Common myeloid progenitor, CD34-positive (primary cell): ENCODE measurements around the gene TANGO2.
A peak's percentile ranks its signal among the peaks of the same experiment; 100 is the strongest.

Experiments used
- CTCF ChIA-PET: fragments of 350-600 bp; sonication (Branson Sonifier 250); formaldehyde crosslinking; loops from one replicate; lab custom pipeline; 2021; ENCODE audit warnings: antibody characterized with exemption; lab: Charles Lee
- POLR2A ChIA-PET: fragments of 350-600 bp; sonication (Branson Sonifier 250); formaldehyde crosslinking; loops from one replicate; lab custom pipeline; 2021; ENCODE audit warnings: antibody characterized with exemption; lab: Charles Lee
- DNase-seq, 3 donors: peaks; one replicate each; pipeline versions ENCODE4 v3.0.0 to v3.0.0-alpha.2; 2013
- H3K27ac ChIP-seq, 2 experiments: 1 replicate in 1 of 2; 2 replicates in 1 of 2; pipeline ENCODE4 v1.7.0; 2013; ENCODE audit warnings: inconsistent platforms in 2 of 2, low read length in 2 of 2, mild to moderate bottlenecking in 2 of 2, low read depth in 1 of 2, moderate library complexity in 1 of 2; ENCODE audit not compliant: severe bottlenecking in 2 of 2, insufficient read depth in 1 of 2, poor library complexity in 1 of 2
- H3K27me3 ChIP-seq, 5 experiments: replicated peaks in 2 of 5; 1 replicate in 3 of 5; 2 replicates in 2 of 5; pipeline versions ENCODE4 v1.6.1 to v1.7.0; 2013; ENCODE audit warnings: low read length in 4 of 5, mild to moderate bottlenecking in 2 of 5, moderate library complexity in 2 of 5, inconsistent platforms in 1 of 5; ENCODE audit not compliant: insufficient read depth in 5 of 5, control insufficient read depth in 4 of 5
- H3K36me3 ChIP-seq, 4 experiments: 1 replicate in 2 of 4; 2 replicates in 2 of 4; pipeline versions ENCODE4 v1.6.1 to v1.7.0; 2013; ENCODE audit warnings: low read length in 3 of 4, control low read depth in 1 of 4, mild to moderate bottlenecking in 1 of 4; ENCODE audit not compliant: control insufficient read depth in 4 of 4, insufficient read depth in 4 of 4
- H3K4me1 ChIP-seq, 4 experiments: 1 replicate in 3 of 4; 2 replicates in 1 of 4; pipeline versions ENCODE4 v1.6.1 to v1.7.1; 2013; ENCODE audit warnings: low read length in 3 of 4, mild to moderate bottlenecking in 3 of 4, control low read depth in 1 of 4, inconsistent platforms in 1 of 4, moderate library complexity in 1 of 4; ENCODE audit not compliant: control insufficient read depth in 4 of 4, insufficient read depth in 4 of 4; ENCODE audit errors: control extremely low read depth in 1 of 4
- H3K4me3 ChIP-seq, 7 experiments: 1 replicate in 4 of 7; 2 replicates in 3 of 7; pipeline versions ENCODE4 v1.5.1 to v1.7.0; 2013; ENCODE audit warnings: mild to moderate bottlenecking in 7 of 7, low read length in 6 of 7, moderate library complexity in 6 of 7, inconsistent platforms in 2 of 7, low read depth in 2 of 7, control low read depth in 1 of 7; ENCODE audit not compliant: insufficient read depth in 4 of 7, control insufficient read depth in 1 of 7; ENCODE audit errors: extremely low read depth in 1 of 7
- H3K9me3 ChIP-seq, 5 experiments: 1 replicate in 4 of 5; 2 replicates in 1 of 5; pipeline versions ENCODE4 v1.6.1 to v1.7.1; 2013; ENCODE audit warnings: low read length in 4 of 5, mild to moderate bottlenecking in 2 of 5, inconsistent platforms in 1 of 5, low read depth in 1 of 5, moderate library complexity in 1 of 5; ENCODE audit not compliant: control insufficient read depth in 4 of 5, insufficient read depth in 2 of 5; ENCODE audit errors: control extremely low read depth in 1 of 5
- WGBS: methylation state at CpG from one replicate; pipeline ENCODE4 v1.1.5; 2013; ENCODE audit not compliant: insufficient coverage; 5-methylcytosine and 5-hydroxymethylcytosine counted together

Gene TANGO2

DNA sequence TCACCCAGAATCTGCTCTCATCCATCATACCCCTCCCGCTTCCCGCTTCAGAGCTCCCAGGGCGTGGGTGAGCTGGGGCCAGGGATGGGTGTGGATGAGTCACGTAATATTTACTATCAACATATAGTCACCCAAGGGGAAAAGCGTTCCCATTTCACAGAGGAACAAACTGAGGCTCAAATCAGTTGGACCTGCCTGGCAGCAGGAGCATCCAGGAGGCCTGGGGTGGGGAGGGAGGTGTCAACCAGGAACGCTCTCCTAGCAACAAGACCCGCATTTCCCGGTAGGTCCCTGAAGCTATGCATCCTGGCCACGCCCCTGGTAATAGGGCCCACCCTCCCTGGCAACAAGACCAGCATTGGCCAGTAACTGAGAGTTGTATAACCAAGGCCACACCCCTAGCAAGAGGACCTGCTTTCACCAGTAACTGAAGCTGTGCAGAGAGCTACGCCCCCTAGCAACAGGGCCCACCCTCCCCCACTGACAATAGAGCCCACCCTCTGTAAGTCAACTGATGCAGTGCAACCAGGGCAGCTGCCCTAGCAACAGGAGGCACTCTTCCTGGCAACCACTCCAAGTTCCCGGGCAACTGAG, 46.5 kb upstream of the TANGO2 start:
- Histone ChIP-seq H3K27ac (peak overlapping the region; percentile 77 to 85), H3K27me3 (no peaks in the 10 kb centered on the region), H3K4me1 (peaks cover 0 to 63% (median 50%) of the 10 kb centered on the region in 4 experiments), H3K36me3 (peaks cover under 1 to 45% (median 14%) of the 10 kb centered on the region in 4 experiments), H3K9me3 (no peaks in the 10 kb centered on the region), H3K4me3 (peak overlapping the region in 1 of 7 experiments; percentile 39)
- ChIA-PET CTCF (interaction anchor here (1.4 to 15.9 kb wide), 6 partner anchors 11 to 50 kb away, joined by 3 to 384 read pairs (median 8); no protein-coding TSS in a partner anchor), POLR2A (interaction anchor here (0.8 to 1.9 kb wide), 4 partner anchors 27 to 44 kb away, joined by 3 to 8 read pairs (median 3); no protein-coding TSS in a partner anchor)
- WGBS: 24% methylated on average over 6 of the region's 11 CpGs
- peak; percentile 85 to 96 (median 94) for DNase-seq

DNA sequence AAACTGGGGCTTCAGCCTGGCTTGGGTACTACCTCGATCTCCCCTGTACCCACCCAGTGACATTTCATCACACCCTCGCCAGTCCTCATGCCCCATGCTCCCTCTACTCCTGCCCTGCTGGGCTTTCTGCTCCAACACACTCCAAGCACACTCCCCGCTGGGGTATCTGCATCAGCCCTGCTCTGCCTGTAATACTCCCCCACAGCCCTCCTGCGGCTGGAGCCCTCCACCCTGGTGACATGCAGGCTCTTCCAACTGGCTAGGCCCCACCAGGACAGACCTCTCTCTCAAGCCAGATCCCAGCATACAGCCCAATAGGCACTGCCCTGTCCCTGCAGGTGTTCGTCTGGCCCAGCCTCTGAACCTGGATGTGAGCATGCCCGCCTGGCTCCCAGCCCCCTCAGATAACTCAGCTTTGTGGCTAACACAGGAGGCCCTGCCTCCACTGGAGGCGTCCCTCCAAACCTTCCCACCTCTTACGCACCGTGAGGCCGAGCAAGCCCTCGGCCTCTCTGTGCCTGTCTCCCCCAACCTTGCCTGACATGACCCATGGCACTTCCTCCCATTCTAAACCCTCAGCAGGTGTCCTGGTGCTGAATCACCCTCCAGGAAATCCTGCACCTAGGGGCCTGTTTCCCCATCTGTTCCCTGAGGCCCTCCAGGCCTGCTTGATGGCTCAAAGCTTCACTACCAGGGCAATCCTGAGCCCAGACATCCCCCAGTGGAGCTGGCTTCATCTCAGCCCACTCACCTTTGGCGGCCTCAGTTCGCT, 45.8 kb upstream of the TANGO2 start:
- Histone ChIP-seq H3K36me3 (peaks cover 0 to 46% (median 13%) of the 10 kb centered on the region in 4 experiments), H3K4me1 (peaks cover 0 to 63% (median 50%) of the 10 kb centered on the region in 4 experiments), H3K9me3 (no peaks in the 10 kb centered on the region), H3K27me3 (no peaks in the 10 kb centered on the region), H3K27ac (peak overlapping the region; percentile 77 to 85), H3K4me3 (peak overlapping the region in 4 of 7 experiments; percentile 2 to 39 (median 32))
- ChIA-PET CTCF (interaction anchor here (1.2 to 15.9 kb wide), 7 partner anchors 10 to 49 kb away, joined by 3 to 384 read pairs (median 6); no protein-coding TSS in a partner anchor), POLR2A (interaction anchor here (0.6 to 1.9 kb wide), 6 partner anchors 11 to 43 kb away, joined by 3 to 8 read pairs (median 3); no protein-coding TSS in a partner anchor)
- 17% methylated on average over 11 of the region's 13 CpGs for WGBS
- peak; percentile 85 to 97 (median 96) for DNase-seq

DNA sequence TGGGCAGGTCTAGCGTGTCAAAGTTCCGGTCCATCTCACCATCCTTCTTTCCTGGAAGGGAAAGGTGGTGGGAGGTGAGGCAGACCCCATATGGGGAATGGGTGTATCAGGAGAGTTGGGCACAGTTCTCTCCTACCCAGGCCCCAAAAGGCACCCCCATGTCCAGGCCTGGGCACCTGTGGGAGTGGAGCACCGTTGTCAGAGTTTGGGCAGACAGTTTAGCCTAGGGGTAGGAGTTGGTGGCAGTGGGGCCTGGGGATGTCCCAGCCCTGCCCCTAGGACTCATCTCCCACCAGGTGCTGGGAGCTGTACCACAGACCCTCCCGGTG, 45.2 kb upstream of the TANGO2 start:
- H3K27ac ChIP-seq: peak overlapping the region; percentile 53 to 85
- H3K4me1 ChIP-seq: peaks cover 0 to 61% (median 49%) of the 10 kb centered on the region in 4 experiments
- no peak for DNase-seq
- POLR2A ChIA-PET: interaction anchor here (0.6 to 1.9 kb wide), 4 partner anchors 11 to 38 kb away, joined by 3 to 8 read pairs (median 4); no protein-coding TSS in a partner anchor
- 44% methylated on average over 3 of the region's 4 CpGs for WGBS
- peak overlapping the region in 2 of 7 experiments; percentile 26 to 34 for H3K4me3 ChIP-seq
- CTCF ChIA-PET: interaction anchor here (1.2 to 15.9 kb wide), 7 partner anchors 10 to 49 kb away, joined by 3 to 384 read pairs (median 6); no protein-coding TSS in a partner anchor
- no peaks in the 10 kb centered on the region for H3K27me3 ChIP-seq
- no peaks in the 10 kb centered on the region for H3K9me3 ChIP-seq
- H3K36me3 ChIP-seq: peaks cover 0 to 49% (median 14%) of the 10 kb centered on the region in 4 experiments

DNA sequence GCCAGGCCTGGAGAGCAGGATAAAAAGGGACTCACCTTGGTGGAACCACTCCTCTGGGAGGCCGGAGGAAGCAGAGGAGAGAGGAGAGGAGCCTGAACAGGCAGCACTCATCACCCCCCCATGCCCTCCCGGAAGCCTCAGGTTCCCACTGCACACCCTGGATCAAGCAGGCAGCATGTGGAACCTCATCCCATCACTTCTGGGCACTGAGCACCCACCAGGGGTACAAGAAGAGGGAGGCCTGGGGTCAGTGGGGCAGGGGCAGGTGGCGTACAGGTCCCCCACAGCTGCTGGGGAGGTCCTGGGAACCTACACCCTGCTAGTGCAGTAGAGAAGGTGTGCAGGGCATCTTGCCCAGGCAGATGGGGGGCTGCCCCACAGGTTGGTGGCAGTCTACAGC, 44.2 kb upstream of the TANGO2 start:
- peaks cover 0 to 52% (median 10%) of the 10 kb centered on the region in 4 experiments for H3K36me3 ChIP-seq
- 100% methylated on average over 1 of the region's 3 CpGs for WGBS
- DNase-seq: no peak
- no peaks in the 10 kb centered on the region for H3K27me3 ChIP-seq
- H3K9me3 ChIP-seq: no peaks in the 10 kb centered on the region
- ChIA-PET POLR2A (no interaction called here), CTCF (interaction anchor here (15.9 kb wide), 1 partner anchor 35 kb away, joined by 384 read pairs; no protein-coding TSS in a partner anchor)
- no peak overlapping the region for H3K27ac ChIP-seq
- H3K4me1 ChIP-seq: peaks cover 0 to 51% (median 39%) of the 10 kb centered on the region in 4 experiments
- no peak overlapping the region for H3K4me3 ChIP-seq

DNA sequence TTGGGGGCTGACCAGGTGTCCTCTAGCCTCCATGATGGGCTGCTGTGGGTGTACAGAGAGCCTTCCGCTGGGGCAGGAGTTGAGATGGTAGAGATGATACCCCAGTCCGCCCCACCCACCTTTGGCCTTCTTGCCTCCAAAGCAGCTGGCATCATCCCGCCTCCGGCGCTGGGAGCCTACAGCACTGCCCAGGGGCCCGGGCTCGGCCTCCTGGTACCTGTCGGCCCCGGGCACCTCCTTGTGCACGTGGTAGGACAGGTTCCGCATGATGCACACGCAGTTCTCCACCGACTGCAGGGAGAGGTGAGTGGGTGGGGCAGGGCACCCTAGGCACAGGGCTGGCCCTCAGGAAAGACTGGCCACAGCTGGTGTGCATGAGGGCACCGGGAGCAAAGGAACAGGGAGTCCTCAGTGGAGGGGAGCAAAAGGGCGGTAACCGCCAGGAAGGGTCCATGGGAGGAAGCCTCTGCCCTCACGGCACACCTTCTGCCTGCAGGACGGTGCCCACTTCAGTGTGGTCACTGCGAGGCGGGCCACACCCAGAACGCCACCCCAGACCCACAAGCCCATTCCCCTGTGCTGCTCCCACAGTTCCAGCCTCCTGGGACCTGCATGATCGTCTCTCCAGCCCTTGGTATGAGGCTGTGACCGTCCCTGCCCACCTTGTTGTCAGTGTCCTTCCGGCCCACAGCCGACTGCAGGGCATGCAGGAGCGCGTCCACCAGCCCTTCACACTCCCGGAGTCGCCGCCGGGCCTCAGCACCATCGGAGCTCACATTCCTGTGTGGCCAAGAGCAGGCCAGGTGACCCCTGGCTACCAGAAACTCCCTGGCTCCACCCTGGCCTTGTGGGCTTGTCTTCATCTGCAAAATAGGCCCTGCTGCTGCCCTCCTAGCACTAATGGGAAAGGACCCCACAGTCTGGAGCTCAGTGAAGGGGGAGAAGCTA, 43.3 kb upstream of the TANGO2 start:
- WGBS: 96% methylated on average over 26 of the region's 32 CpGs
- CTCF ChIA-PET: interaction anchor here (1.0 to 15.9 kb wide), 6 partner anchors 8 to 38 kb away, joined by 3 to 384 read pairs (median 6); no protein-coding TSS in a partner anchor

DNA sequence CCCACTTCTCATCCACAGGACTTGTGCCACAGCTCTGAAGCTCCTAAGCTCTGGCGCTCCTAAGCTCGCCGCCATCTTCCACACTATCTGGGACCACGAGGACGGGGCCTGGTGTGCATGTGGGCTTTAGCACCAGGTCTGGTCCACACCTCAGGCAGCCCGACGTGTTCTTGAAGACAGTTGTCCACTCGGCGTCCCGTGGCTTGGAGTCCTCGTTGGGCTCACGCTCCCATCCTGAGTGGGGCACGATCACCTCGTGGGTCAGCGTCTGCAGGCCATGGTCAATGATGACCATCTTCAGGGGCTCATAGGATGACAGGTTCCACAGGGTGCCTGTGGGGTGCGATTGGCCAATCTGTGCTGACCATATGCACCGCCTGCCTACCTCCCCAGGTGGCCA, 42.2 kb upstream of the TANGO2 start:
- no peak overlapping the region for H3K4me3 ChIP-seq
- DNase-seq: no peak
- peaks cover 0 to 46% (median 10%) of the 10 kb centered on the region in 4 experiments for H3K36me3 ChIP-seq
- 98% methylated on average over 17 of the region's 17 CpGs for WGBS
- no peaks in the 10 kb centered on the region for H3K9me3 ChIP-seq
- CTCF ChIA-PET: interaction anchor here (1.0 to 3.4 kb wide), 4 partner anchors 12 to 37 kb away, joined by 3 to 9 read pairs (median 6); no protein-coding TSS in a partner anchor
- no peaks in the 10 kb centered on the region for H3K27me3 ChIP-seq
- no peak overlapping the region for H3K27ac ChIP-seq
- H3K4me1 ChIP-seq: peaks cover 0 to 39% (median 30%) of the 10 kb centered on the region in 4 experiments
- POLR2A ChIA-PET: interaction anchor here (1.0 kb wide), 1 partner anchor 20 kb away, joined by 3 read pairs; no protein-coding TSS in a partner anchor

More for the DNA sequence above, 43.3 kb upstream of the TANGO2 start:
- no peak overlapping the region for H3K27ac ChIP-seq
- no peak overlapping the region for H3K4me3 ChIP-seq
- no peaks in the 10 kb centered on the region for H3K27me3 ChIP-seq
- no peak for DNase-seq
- H3K36me3 ChIP-seq: peaks cover 0 to 48% (median 10%) of the 10 kb centered on the region in 4 experiments
- POLR2A ChIA-PET: interaction anchor here (1.0 to 1.1 kb wide), 2 partner anchors 21 to 36 kb away, joined by 3 read pairs; no protein-coding TSS in a partner anchor
- peaks cover 0 to 42% (median 35%) of the 10 kb centered on the region in 4 experiments for H3K4me1 ChIP-seq
- no peaks in the 10 kb centered on the region for H3K9me3 ChIP-seq
